Panc1 (cell line): ENCODE measurements around the gene MRPL14. TPM values are rescaled to one million over a fixed set of nuclear protein-coding genes. Genes with fewer than 3 reads are reported as not detected.

Experiments used
- ATAC-seq: fragments of 200-7000 bp; cut with Tn5 transposase; 2 replicates; pipeline ENCODE4 v1.9.1; 2020; ENCODE audit warnings: mild to moderate bottlenecking, moderate library complexity
- BruUV-seq: library from RNA; stranded (reverse); fragments of 400-500 nt; replicated peaks from 2 replicates; lab custom pipeline; 2021; lab: Mats Ljungman, UMichigan
- CTCF ChIA-PET: fragments of 300-600 bp; sonication (Branson Sonifier 250); formaldehyde crosslinking; loops from one replicate; lab custom pipeline; 2022; ENCODE audit warnings: antibody characterized with exemption; lab: Charles Lee
- POLR2A ChIA-PET: fragments of 300-600 bp; sonication (Branson Sonifier 250); formaldehyde crosslinking; loops from one replicate; lab custom pipeline; 2022; ENCODE audit warnings: antibody characterized with exemption; lab: Charles Lee
- DNase-seq: peaks from one replicate; pipeline ENCODE4 v3.0.0-alpha.2; 2010; ENCODE audit warnings: low read depth, low spot score
- H3K27ac ChIP-seq: 2 replicates; pipeline ENCODE4 v1.5.1; 2011; ENCODE audit warnings: mild to moderate bottlenecking, low read length, inconsistent platforms
- H3K27me3 ChIP-seq: fragments of 200-500 bp; sonication (Bioruptor generic); 2 replicates; pipeline ENCODE4 v1.6.0; 2014; ENCODE audit warnings: low read length, inconsistent platforms; ENCODE audit not compliant: control insufficient read depth, insufficient read depth
- H3K36me3 ChIP-seq: fragments of 200-500 bp; sonication (Bioruptor generic); 2 replicates; pipeline ENCODE4 v1.5.1; 2014; ENCODE audit warnings: inconsistent platforms, mild to moderate bottlenecking, low read length, moderate library complexity; ENCODE audit not compliant: control insufficient read depth, insufficient read depth
- H3K4me1 ChIP-seq: 2 replicates; pipeline ENCODE4 v1.5.1; 2011; ENCODE audit warnings: inconsistent platforms, mild to moderate bottlenecking, low read length, moderate library complexity; ENCODE audit not compliant: control insufficient read depth, insufficient read depth
- H3K4me3 ChIP-seq, 2 experiments: 2 replicates each; pipeline ENCODE4 v1.5.1; 2011 to 2012; ENCODE audit warnings: low read depth in 2 of 2, low read length in 2 of 2, mild to moderate bottlenecking in 2 of 2, inconsistent platforms in 1 of 2, moderate library complexity in 1 of 2
- H3K9me3 ChIP-seq: fragments of 200-500 bp; sonication (Bioruptor generic); 2 replicates; pipeline ENCODE4 v1.5.1; 2014; ENCODE audit warnings: low read depth, mild to moderate bottlenecking, inconsistent platforms, low read length, moderate library complexity; ENCODE audit not compliant: control insufficient read depth, insufficient read depth
- POLR2AphosphoS5 ChIP-seq: IDR thresholded peaks from 2 replicates; pipeline ENCODE4 v1.6.1; 2012; ENCODE audit warnings: mild to moderate bottlenecking, low read depth, low read length, moderate library complexity
- REST ChIP-seq, 2 experiments: IDR thresholded peaks; 2 replicates each; pipeline ENCODE4 v1.6.1; 2011 to 2012; ENCODE audit warnings: low read depth in 2 of 2, control low read depth in 1 of 2, low read length in 1 of 2, mild to moderate bottlenecking in 1 of 2, moderate library complexity in 1 of 2; ENCODE audit not compliant: insufficient read depth in 1 of 2
- SIN3A ChIP-seq: IDR thresholded peaks from 2 replicates; pipeline ENCODE4 v1.6.1; 2012; ENCODE audit warnings: low read depth, mild to moderate bottlenecking, low read length, moderate library complexity, borderline replicate concordance; ENCODE audit not compliant: insufficient read depth
- TCF7L2 ChIP-seq: IDR thresholded peaks from 2 replicates; pipeline ENCODE4 v1.6.1; 2011; ENCODE audit warnings: mild to moderate bottlenecking, low read depth, low read length, inconsistent platforms
- in situ Hi-C: cut with HindIII; loops from 2 replicates; pipeline ENCODE4 v1.10.0; 2016; ENCODE audit warnings: low sequenced_read_pairs, low pct_unique_long_range_greater_than_20kb
- intact Hi-C: fragments of 100-400 bp; cut with micrococcal nuclease; formaldehyde crosslinking; loops from one replicate; pipeline ENCODE4 v1.10.0; 2022; ENCODE audit not compliant: unreplicated experiment
- total RNA-seq: library from RNA; stranded (reverse); gene quantifications from one replicate; pipeline ENCODE4 v1.2.1, GENCODE V29; 2021; ENCODE audit not compliant: unreplicated experiment
- TF ChIP-seq, protein P1 (sequence below): fragments of 450-650 bp; IDR thresholded peaks from 2 replicates; pipeline ENCODE4 v1.5.1; 2017; ENCODE audit warnings: mild to moderate bottlenecking

MRPL14 gene
- total RNA-seq, 1 experiment from 2014 or later, result 82.0 TPM

DNA sequence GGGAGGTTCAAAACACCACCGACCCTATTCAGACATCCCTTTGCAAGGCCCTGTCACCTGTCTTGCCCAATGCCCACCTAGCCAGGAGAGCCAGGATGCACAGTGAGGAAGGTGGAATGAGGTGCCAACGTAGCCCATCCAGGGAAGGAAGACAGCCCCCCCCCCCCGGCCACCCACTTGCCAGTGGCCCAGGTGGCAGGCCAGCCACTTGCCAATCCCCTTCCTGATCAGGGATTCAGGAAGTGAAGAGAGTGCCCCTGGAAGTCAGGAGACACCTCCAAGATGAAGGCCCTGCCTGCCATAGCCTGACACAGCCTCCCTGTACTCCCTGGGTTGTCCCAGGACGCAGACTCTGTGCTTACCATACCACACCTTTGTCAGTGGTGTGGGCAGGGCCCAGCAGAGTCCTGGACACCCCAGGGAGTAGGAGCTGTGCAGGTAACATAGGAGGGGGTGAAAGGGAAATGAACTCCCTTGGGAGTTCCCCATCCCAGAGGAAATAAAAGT, 54.7 kb downstream of the MRPL14 start:
- intact Hi-C loops (loop anchor here (10.0 kb wide), 1 partner anchor 118 kb away; no protein-coding TSS in a partner anchor), in situ Hi-C loops (no loop called here)
- H3K36me3 ChIP-seq, result no peaks in the 10 kb centered on the region
- TF ChIP-seq, protein P1, sequence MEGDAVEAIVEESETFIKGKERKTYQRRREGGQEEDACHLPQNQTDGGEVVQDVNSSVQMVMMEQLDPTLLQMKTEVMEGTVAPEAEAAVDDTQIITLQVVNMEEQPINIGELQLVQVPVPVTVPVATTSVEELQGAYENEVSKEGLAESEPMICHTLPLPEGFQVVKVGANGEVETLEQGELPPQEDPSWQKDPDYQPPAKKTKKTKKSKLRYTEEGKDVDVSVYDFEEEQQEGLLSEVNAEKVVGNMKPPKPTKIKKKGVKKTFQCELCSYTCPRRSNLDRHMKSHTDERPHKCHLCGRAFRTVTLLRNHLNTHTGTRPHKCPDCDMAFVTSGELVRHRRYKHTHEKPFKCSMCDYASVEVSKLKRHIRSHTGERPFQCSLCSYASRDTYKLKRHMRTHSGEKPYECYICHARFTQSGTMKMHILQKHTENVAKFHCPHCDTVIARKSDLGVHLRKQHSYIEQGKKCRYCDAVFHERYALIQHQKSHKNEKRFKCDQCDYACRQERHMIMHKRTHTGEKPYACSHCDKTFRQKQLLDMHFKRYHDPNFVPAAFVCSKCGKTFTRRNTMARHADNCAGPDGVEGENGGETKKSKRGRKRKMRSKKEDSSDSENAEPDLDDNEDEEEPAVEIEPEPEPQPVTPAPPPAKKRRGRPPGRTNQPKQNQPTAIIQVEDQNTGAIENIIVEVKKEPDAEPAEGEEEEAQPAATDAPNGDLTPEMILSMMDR, result no peak
- peaks cover 29% of the 10 kb centered on the region for H3K4me1 ChIP-seq
- ChIA-PET POLR2A (no interaction called here), CTCF (interaction anchor here (4.0 kb wide), 1 partner anchor 303 kb away, joined by 16 read pairs; the partner anchor contains the start of gene VEGFA)
- H3K27ac ChIP-seq, result peak overlapping the region; percentile 76
- no TSS peak for BruUV-seq
- peak overlapping the region; percentile 45 to 58 for H3K4me3 ChIP-seq
- ATAC-seq (peak; percentile 6; the same call in 1 of the 2 replicates), DNase-seq (no peak)
- H3K27me3 ChIP-seq, result no peaks in the 10 kb centered on the region
- H3K9me3 ChIP-seq, result no peaks in the 10 kb centered on the region

- H3K4me1 ChIP-seq, result peaks cover 28% of the 10 kb centered on the region
- CTCF ChIA-PET, result interaction anchor here (4.0 kb wide), 1 partner anchor 302 kb away, joined by 16 read pairs; the partner anchor contains the start of gene VEGFA
- in situ Hi-C loops, result no loop called here
Measured at GRCh38 chr6:44071670-44072451, 55.4 kb downstream of the MRPL14 start.

More at GRCh38 chr6:44071670-44072451, 55.4 kb downstream of the MRPL14 start:
- intact Hi-C loops, result loop anchor here (10.0 kb wide), 1 partner anchor 117 kb away; no protein-coding TSS in a partner anchor
- DNase-seq (no peak), ATAC-seq (no peak)
- POLR2A ChIA-PET, result no interaction called here
- no peak overlapping the region for H3K4me3 ChIP-seq
- no TSS peak for BruUV-seq
- no peaks in the 10 kb centered on the region for H3K36me3 ChIP-seq
- H3K27me3 ChIP-seq, result no peaks in the 10 kb centered on the region
- no peaks in the 10 kb centered on the region for H3K9me3 ChIP-seq
- 0 out of 2 replicates have a peak overlapping the region, but pooled peaks have one; percentile 25 for H3K27ac ChIP-seq
- TF ChIP-seq, protein P1, result no peak
- TF ChIP-seq TCF7L2, result no peak
- no peak for TF ChIP-seq POLR2AphosphoS5
- TF ChIP-seq REST (IDR thresholded peaks at IDR 0.05; ENCODE audit: insufficient read depth in 1 of 2, low read depth in 2 of 2, low read length in 1 of 2), result no peak
- TF ChIP-seq SIN3A, result no peak
